GM19035 (cell line): ENCODE data around the gene STK31.
"Not testable (repeated sequence)": the region's sequence is repeated elsewhere in the genome, so short reads cannot be mapped to it uniquely, and the experiment has no call there.

Source experiments
- ATAC-seq: cut with Tn5 transposase; IDR thresholded peaks from one replicate; pipeline ENCODE4 v1.9.1; 2021; ENCODE audit not compliant: unreplicated experiment

The STK31 gene

GRCh38 chr7:23712368-23713284 is 2.6 kb downstream of the STK31 start:
- no peak for ATAC-seq

- no peak for ATAC-seq
These were observed 3.5 kb downstream of the STK31 start for GRCh38 chr7:23713285-23714149.

GRCh38 chr7:23714150-23714464 is 4.1 kb downstream of the STK31 start:
- ATAC-seq: no peak

DNA sequence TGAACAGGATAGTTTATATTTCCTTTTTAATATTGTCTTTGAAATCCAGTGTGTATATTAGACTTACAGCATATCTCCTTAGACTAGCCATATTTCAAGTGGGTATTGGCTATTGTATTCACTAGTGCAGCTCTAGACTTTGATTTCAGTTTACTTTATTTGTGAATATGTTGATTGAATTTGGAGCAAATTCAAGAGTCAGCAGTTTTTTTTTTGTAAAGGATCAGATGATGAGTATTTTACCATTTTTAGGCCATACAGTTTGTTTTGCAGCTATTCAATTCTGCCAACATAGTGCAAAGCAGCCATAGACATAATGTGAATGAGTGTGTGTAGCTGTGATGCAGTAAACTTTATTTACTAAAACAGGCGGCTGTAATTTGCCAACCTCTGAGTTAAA is 4.6 kb downstream of the STK31 start:
- no peak for ATAC-seq

DNA sequence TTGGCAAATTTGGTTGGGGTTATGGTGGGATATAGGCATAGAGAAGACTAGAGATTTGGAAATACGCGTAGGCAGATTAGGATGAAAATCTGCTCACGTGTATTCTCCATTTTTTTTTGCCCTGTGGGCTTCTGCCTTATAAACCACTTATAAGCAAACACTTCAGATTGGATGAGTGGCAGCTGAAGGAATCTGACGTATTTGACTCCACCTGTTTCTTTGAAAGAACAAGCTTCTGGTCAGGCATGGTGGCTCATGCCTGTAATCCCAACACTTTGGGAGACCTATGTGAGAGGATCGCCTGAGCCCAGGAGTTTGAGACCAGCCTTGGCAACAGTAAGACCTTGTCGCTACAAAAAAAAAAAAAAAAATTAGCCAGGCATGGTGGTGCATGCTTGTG is 5.1 kb downstream of the STK31 start:
- ATAC-seq: no peak

GRCh38 chr7:23717788-23718187 is 7.8 kb downstream of the STK31 start:
- no peak for ATAC-seq

GRCh38 chr7:23721456-23721855 is 11.4 kb downstream of the STK31 start:
- no peak for ATAC-seq

DNA sequence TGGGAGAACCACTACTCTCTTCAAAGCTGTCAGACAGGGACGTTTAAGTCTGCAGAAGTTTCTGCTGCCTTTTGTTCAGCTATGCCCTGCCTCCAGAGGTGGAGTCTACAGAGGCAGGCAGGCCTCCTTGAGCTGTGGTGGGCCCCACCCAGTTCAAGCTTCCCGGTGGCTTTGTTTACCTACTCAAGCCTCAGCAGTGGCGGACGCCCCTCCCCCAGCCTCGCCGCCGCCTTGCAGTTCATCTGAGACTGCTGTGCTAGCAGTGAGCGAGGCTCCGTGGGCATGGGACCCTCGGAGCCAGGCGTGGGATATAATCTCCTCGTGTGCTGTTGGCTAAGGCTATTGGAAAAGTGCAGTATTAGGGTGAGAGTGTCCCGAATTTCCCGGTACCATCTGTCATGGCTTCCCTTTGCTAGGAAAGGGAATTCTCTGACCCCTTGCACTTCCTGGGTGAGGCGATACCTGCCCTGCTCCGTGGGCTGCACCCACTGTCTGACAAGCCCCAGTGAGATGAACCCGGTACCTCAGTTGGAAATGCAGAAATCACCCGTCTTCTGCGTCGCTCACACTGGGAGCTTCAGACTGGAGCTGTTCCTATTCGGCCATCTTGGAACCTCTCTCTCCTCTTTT is 12.7 kb downstream of the STK31 start:
- not testable (repeated sequence) for ATAC-seq

- ATAC-seq: not testable (repeated sequence)
These were observed 14.1 kb downstream of the STK31 start for GRCh38 chr7:23724113-23724512.

- no peak for ATAC-seq
These were observed 32.0 kb downstream of the STK31 start for GRCh38 chr7:23742051-23742450.

DNA sequence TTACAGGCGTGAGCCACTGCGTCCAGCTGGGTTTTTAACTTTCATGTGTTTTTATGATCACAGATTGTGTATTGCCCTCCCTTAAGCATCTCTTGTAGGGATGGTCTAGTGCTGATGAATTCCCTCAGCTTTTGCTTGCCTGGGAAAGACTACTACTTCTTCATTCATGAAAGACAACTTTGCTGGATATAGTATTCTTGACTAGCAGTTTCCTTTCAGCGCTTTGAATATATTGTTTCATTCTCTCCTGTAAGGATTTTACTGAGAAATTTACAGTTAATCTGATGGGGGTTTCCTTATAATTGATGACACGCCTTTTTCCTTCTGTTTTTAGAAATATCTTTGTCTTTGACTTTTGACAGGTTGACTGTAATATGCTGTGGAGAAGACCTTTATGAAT is 33.2 kb downstream of the STK31 start:
- ATAC-seq: no peak

DNA sequence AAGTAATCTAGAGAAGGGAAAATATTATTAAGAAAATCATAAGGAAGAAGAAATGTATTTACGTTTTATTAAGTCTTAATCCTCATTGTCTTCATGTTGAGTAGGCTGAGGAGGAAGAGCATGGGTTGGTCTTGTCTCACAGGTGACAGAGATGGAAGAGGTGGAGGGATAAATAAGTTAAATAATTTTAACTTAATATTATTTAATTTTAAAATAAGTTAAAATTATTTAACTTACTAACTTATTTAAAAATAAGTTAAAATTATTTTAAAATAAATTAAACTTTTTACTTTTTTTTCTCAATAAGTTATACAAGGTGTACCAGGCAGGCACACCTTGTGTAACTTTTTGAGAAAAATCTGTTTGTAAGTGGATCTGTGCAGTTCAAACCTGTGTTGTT is 36.6 kb downstream of the STK31 start:
- ATAC-seq: no peak

DNA sequence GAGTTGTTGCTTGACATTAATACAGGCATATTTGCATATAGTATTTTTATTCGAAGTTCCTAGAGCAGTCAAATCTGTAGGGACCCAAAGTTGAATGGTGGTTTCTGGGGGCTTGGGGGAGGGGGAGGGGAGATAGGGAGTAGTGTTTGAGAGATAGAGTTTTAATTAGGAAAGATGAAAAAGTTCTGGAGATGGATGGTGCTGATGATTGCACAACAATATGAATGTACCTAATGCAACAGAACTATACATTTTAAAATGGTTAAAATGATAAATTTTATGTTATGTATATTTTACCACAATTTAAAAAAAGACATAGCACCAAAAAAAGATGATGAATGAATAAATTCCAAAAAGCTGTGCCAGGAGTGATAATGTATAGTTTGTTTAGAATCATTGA is 41.8 kb downstream of the STK31 start:
- ATAC-seq: no peak

- ATAC-seq: not testable (repeated sequence)
These were observed 48.8 kb downstream of the STK31 start for GRCh38 chr7:23758839-23759238.

GRCh38 chr7:23759671-23760391 is 49.8 kb downstream of the STK31 start:
- no peak for ATAC-seq

DNA sequence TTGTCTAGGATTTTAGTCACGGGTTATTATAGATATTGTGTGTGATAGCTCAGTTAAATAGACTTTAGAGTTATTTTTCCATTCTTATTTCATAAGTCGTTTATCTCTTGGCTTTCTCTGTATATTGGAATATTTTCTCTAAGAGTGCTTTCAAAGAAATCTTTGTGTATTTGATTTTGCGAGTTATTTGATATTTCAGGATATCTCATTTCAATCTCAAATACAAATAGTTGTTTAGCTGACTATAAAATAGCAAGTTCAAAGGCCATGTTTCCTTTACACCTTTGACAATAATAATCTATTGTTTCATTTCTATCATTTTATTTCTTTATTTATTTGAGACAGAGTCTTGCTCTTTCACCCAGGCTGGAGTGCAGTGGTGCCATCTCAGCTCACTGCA is 55.9 kb downstream of the STK31 start:
- ATAC-seq: no peak

DNA sequence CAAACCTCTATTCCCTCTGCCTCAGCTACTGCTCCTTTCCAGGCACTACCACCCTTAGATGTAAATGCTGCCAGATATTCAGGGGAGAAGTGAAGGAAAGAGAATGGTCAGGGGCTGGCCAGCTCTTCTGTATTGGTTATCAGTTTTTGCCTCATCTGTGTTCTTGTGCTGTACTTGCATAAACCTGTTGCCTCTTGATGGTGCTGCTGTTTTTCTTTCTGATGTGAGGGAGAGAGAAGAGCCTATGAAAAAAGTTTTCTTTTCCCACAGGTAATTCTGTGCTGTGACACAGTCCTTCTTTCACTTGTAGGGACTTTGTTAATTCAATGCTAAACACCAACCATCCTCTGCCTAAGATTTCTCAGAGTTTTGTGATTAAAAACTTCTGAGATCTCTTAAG is 57.5 kb downstream of the STK31 start:
- no peak for ATAC-seq

- ATAC-seq: no peak
These were observed 58.0 kb downstream of the STK31 start for GRCh38 chr7:23768022-23768421.

DNA sequence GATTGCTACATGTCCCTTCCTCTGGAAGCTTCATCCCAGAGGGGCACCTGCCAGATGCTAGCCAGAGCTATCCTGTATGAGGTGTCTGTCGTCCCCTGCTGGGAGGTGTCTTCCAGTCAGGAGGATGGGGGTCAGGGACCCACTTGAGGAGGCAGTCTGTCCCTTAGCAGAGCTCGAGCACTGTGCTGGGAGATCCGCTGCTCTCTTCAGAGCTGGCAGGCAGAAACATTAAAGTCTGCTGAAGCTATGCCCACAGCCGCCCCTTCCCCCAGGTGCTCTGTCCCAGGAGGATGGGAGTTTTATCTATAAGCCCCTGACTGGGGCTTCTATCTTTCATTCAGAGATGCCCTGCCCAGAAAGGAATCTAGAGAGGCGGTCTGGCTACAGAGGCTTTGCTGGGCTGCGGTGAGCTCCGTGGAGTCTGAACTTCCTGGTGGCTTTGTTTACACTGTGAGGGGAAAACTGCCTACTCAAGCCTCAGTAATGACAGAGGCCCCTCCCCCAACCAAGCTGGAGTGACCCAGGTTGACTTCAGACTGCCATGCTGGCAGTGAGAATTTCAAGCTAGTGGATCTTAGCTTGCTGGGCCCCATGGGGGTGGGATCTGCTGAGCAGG is 69.3 kb downstream of the STK31 start:
- ATAC-seq: not testable (repeated sequence)

- ATAC-seq: no peak
These were observed 73.1 kb downstream of the STK31 start for GRCh38 chr7:23783115-23783514.

- ATAC-seq: no peak
These were observed 77.3 kb downstream of the STK31 start for GRCh38 chr7:23787272-23787671.
